SK-N-SH (cell line): ENCODE measurements around the gene CDK5RAP1. TPM values are rescaled to one million over a fixed set of nuclear protein-coding genes. Genes with fewer than 3 reads are reported as not detected.

ENCODE experiments used
- CTCF ChIA-PET: fragments of 300-600, 350-600 bp; formaldehyde crosslinking; extraction: SDS; loops from one replicate; lab custom pipeline; 2021; lab: Yijun Ruan, JAX
- POLR2A ChIA-PET: fragments of 350-600 bp; sonication (Branson Sonifier 250); formaldehyde crosslinking; extraction: SDS; loops from one replicate; lab custom pipeline; 2020; ENCODE audit warnings: antibody characterized with exemption, inconsistent platforms; lab: Yijun Ruan, JAX
- DNase-seq: peaks from one replicate; pipeline ENCODE4 v3.0.0; 2012
- H2AFZ ChIP-seq: fragments of 200-600 bp; sonication (generic); 2 replicates; pipeline ENCODE4 v1.8.1; 2016; ENCODE audit warnings: antibody characterized with exemption, mild to moderate bottlenecking, low read depth
- H3F3A ChIP-seq: fragments of 200-600 bp; sonication (generic); replicated peaks from 2 replicates; pipeline ENCODE3; 2016; ENCODE audit warnings: antibody characterized with exemption, mild to moderate bottlenecking; ENCODE audit not compliant: insufficient read depth
- H3K27ac ChIP-seq, 2 experiments: fragments of 200-500 bp in 1 of 2; fragments of 200-600 bp in 1 of 2; sonication (Bioruptor generic) in 1 of 2; sonication (generic), shearing (Covaris generic) in 1 of 2; 2 replicates each; pipeline versions ENCODE4 v1.5.1 to v1.6.1; 2014 to 2016; ENCODE audit warnings: low read depth in 2 of 2, inconsistent platforms in 1 of 2, low read length in 1 of 2, mild to moderate bottlenecking in 1 of 2, mixed read lengths in 1 of 2
- H3K27me3 ChIP-seq: fragments of 200-600 bp; sonication (generic), shearing (Covaris generic); 2 replicates; pipeline ENCODE4 v1.6.1; 2016; ENCODE audit warnings: mixed run types; ENCODE audit not compliant: insufficient read depth
- H3K36me3 ChIP-seq, 2 experiments: fragments of 200-500 bp in 1 of 2; fragments of 200-600 bp in 1 of 2; sonication (Bioruptor generic) in 1 of 2; sonication (generic) in 1 of 2; replicated peaks in 1 of 2; 2 replicates each; pipeline versions ENCODE3 to v1.5.1; 2014 to 2016; ENCODE audit warnings: low read length in 1 of 2, mild to moderate bottlenecking in 1 of 2; ENCODE audit not compliant: insufficient read depth in 2 of 2, control insufficient read depth in 1 of 2
- H3K4me1 ChIP-seq, 2 experiments: fragments of 200-500 bp in 1 of 2; fragments of 200-600 bp in 1 of 2; sonication (Bioruptor generic) in 1 of 2; sonication (generic), shearing (Covaris generic) in 1 of 2; 2 replicates each; pipeline versions ENCODE4 v1.5.1 to v1.6.1; 2014 to 2016; ENCODE audit warnings: low read depth in 1 of 2, low read length in 1 of 2, mixed run types in 1 of 2; ENCODE audit not compliant: insufficient read depth in 2 of 2, control insufficient read depth in 1 of 2
- H3K4me2 ChIP-seq: fragments of 200-600 bp; sonication (generic), shearing (Covaris generic); 2 replicates; pipeline ENCODE4 v1.6.1; 2017; ENCODE audit warnings: mixed run types
- H3K4me3 ChIP-seq, 2 experiments: fragments of 200-500 bp in 1 of 2; fragments of 200-600 bp in 1 of 2; sonication (Bioruptor generic) in 1 of 2; sonication (generic), shearing (Covaris generic) in 1 of 2; 2 replicates each; pipeline versions ENCODE4 v1.5.1 to v1.8.1; 2014 to 2016; ENCODE audit warnings: low read depth in 2 of 2, inconsistent platforms in 1 of 2, low read length in 1 of 2, mild to moderate bottlenecking in 1 of 2, mixed read lengths in 1 of 2, moderate library complexity in 1 of 2
- H3K79me2 ChIP-seq: fragments of 200-600 bp; sonication (generic); 2 replicates; pipeline ENCODE4 v1.8.1; 2017; ENCODE audit warnings: mild to moderate bottlenecking; ENCODE audit not compliant: insufficient read depth
- H3K9ac ChIP-seq: fragments of 200-600 bp; sonication (generic); 2 replicates; pipeline ENCODE4 v1.6.1; 2017; ENCODE audit warnings: mixed run types
- H3K9me2 ChIP-seq: fragments of 200-600 bp; sonication (generic); 2 replicates; pipeline ENCODE4 v1.6.1; 2017; ENCODE audit warnings: mixed run types
- H3K9me3 ChIP-seq: fragments of 200-600 bp; sonication (generic); 2 replicates; pipeline ENCODE4 v1.6.1; 2017; ENCODE audit warnings: mixed run types, mild to moderate bottlenecking, moderate library complexity
- H4K20me1 ChIP-seq: fragments of 200-600 bp; sonication (generic); 2 replicates; pipeline ENCODE4 v1.6.1; 2017; ENCODE audit warnings: mild to moderate bottlenecking, mixed run types; ENCODE audit not compliant: insufficient read depth
- ELF1 ChIP-seq: IDR thresholded peaks from 2 replicates; pipeline ENCODE4 v1.4.0; 2012
- EZH2phosphoT487 ChIP-seq: fragments of 200-600 bp; sonication (generic); IDR thresholded peaks from 2 replicates; pipeline ENCODE4 v1.6.1; 2017; ENCODE audit warnings: low read depth, mixed run types, mild to moderate bottlenecking, antibody characterized with exemption, moderate library complexity, borderline replicate concordance
- FOXM1 ChIP-seq: IDR thresholded peaks from 2 replicates; pipeline ENCODE4 v1.4.0; 2012; ENCODE audit warnings: low read depth, mild to moderate bottlenecking
- GABPA ChIP-seq: IDR thresholded peaks from 2 replicates; pipeline ENCODE4 v1.4.0; 2012; ENCODE audit warnings: low read depth, mild to moderate bottlenecking
- GATA2 ChIP-seq: sonication (generic); formaldehyde crosslinking; IDR thresholded peaks from 2 replicates; pipeline ENCODE4 v1.5.0; 2020; ENCODE audit warnings: mild to moderate bottlenecking, missing genetic modification reagents
- IRF3 ChIP-seq: fragments of 150-350 bp; IDR thresholded peaks from 2 replicates; pipeline ENCODE4 v1.6.1; 2016; ENCODE audit warnings: mild to moderate bottlenecking, low read depth, low read length
- JUND ChIP-seq: IDR thresholded peaks from 2 replicates; pipeline ENCODE4 v1.4.0; 2012
- MAX ChIP-seq: IDR thresholded peaks from 2 replicates; pipeline ENCODE4 v1.4.0; 2012; ENCODE audit warnings: low read depth
- PBX3 ChIP-seq: IDR thresholded peaks from 2 replicates; pipeline ENCODE4; 2012
- RCOR1 ChIP-seq: fragments of 150-350 bp; IDR thresholded peaks from 2 replicates; pipeline ENCODE4 v1.6.1; 2017; ENCODE audit warnings: antibody characterized with exemption, low read length
- REST ChIP-seq: IDR thresholded peaks from 2 replicates; pipeline ENCODE4 v1.6.1; 2012; ENCODE audit warnings: mild to moderate bottlenecking, low read depth, low read length, moderate library complexity
- RFX5 ChIP-seq: IDR thresholded peaks from 2 replicates; pipeline ENCODE4 v1.6.1; 2012; ENCODE audit warnings: mild to moderate bottlenecking, improper control_type of control experiment, low read length
- RXRA ChIP-seq: IDR thresholded peaks from 2 replicates; pipeline ENCODE4 v1.4.0; 2012; ENCODE audit warnings: low read depth, mild to moderate bottlenecking, borderline replicate concordance
- TAF1 ChIP-seq: IDR thresholded peaks from 2 replicates; pipeline ENCODE4 v1.6.1; 2012; ENCODE audit warnings: low read depth, mild to moderate bottlenecking, low read length, moderate library complexity, borderline replicate concordance
- USF1 ChIP-seq: IDR thresholded peaks from 2 replicates; pipeline ENCODE4 v1.4.0; 2012; ENCODE audit warnings: low read depth, borderline replicate concordance
- USF2 ChIP-seq: fragments of 150-350 bp; IDR thresholded peaks from 2 replicates; pipeline ENCODE4 v1.6.1; 2017; ENCODE audit warnings: antibody characterized with exemption, low read length, low read depth, borderline replicate concordance
- YY1 ChIP-seq: IDR thresholded peaks from 2 replicates; pipeline ENCODE4 v1.4.0; 2012; ENCODE audit warnings: low read depth, mild to moderate bottlenecking
- WGBS: methylation state at CpG from one replicate; pipeline ENCODE4 v1.1.6; 2017; ENCODE audit warnings: low lambda C conversion rate; 5-methylcytosine and 5-hydroxymethylcytosine counted together
- polyA plus RNA-seq, 3 experiments: library from polyadenylated mRNA; depleted of rRNA; stranded (reverse); fragments of >200 nt; gene quantifications; 2 replicates each; pipeline ENCODE4 v1.2.3, GENCODE V29; 2012

CDK5RAP1 gene
- polyA plus RNA-seq, 1 of the 3 experiments (the other 2 are of a cell fraction): 30.5 TPM

GRCh38 chr20:33404281-33404680 lies 3.0 kb upstream of the CDK5RAP1 start:
- no peaks in the 10 kb centered on the region for H3K27me3 ChIP-seq
- no peak for DNase-seq
- H4K20me1 ChIP-seq: no peaks in the 10 kb centered on the region
- H3K4me1 ChIP-seq: peaks cover 7 to 15% of the 10 kb centered on the region in 2 experiments; a peak in 2 of 4 replicates
- H3K27ac ChIP-seq: no peak overlapping the region
- H3K79me2 ChIP-seq: peaks cover 20% of the 10 kb centered on the region
- no peaks in the 10 kb centered on the region for H3K9me2 ChIP-seq
- H3K36me3 ChIP-seq: peaks cover 2 to 4% of the 10 kb centered on the region in 2 experiments
- no peak overlapping the region for H3K4me2 ChIP-seq
- no peaks in the 10 kb centered on the region for H3K9me3 ChIP-seq
- WGBS: 95% methylated on average over 2 of the region's 2 CpGs
- H3F3A ChIP-seq: no peaks in the 10 kb centered on the region
- TF ChIP-seq RCOR1 (no peak), RFX5 (no peak), IRF3 (no peak), RXRA (no peak), FOXM1 (no peak), PBX3 (no peak)
- no peak overlapping the region for H3K9ac ChIP-seq
- POLR2A ChIA-PET: no interaction called here
- no peak overlapping the region for H3K4me3 ChIP-seq
- no peak overlapping the region for H2AFZ ChIP-seq
- CTCF ChIA-PET: no interaction called here

- H3K4me1 ChIP-seq: peaks cover 7 to 15% of the 10 kb centered on the region in 2 experiments; a peak in 2 of 4 replicates
- CTCF ChIA-PET: interaction anchor here (0.8 to 2.3 kb wide), 6 partner anchors 8 to 266 kb away, joined by 3 to 11 read pairs (median 4); no protein-coding TSS in a partner anchor
- no peaks in the 10 kb centered on the region for H3K9me3 ChIP-seq
- peak overlapping the region; percentile 90 for H2AFZ ChIP-seq
- DNase-seq: no peak
- peak overlapping the region; percentile 96 for H3K4me2 ChIP-seq
- peaks cover 44% of the 10 kb centered on the region for H3K79me2 ChIP-seq
- no peaks in the 10 kb centered on the region for H4K20me1 ChIP-seq
- WGBS: 50% methylated on average over 8 of the region's 8 CpGs
- H3K9ac ChIP-seq: peak overlapping the region; percentile 82
- peaks cover 0 to 4% of the 10 kb centered on the region in 2 experiments for H3K36me3 ChIP-seq
- H3K4me3 ChIP-seq: peak overlapping the region; percentile 79 to 92
- no peaks in the 10 kb centered on the region for H3K9me2 ChIP-seq
- POLR2A ChIA-PET: interaction anchor here (1.0 to 1.3 kb wide), 3 partner anchors 43 to 262 kb away, joined by 3 to 8 read pairs (median 5); no protein-coding TSS in a partner anchor
- no peaks in the 10 kb centered on the region for H3F3A ChIP-seq
- no peak overlapping the region; a peak in 1 of 4 replicates for H3K27ac ChIP-seq
- no peaks in the 10 kb centered on the region for H3K27me3 ChIP-seq
- TF ChIP-seq PBX3: no peak
- no peak for TF ChIP-seq JUND
- TF ChIP-seq TAF1: no peak
- TF ChIP-seq RFX5: no peak
- TF ChIP-seq USF1: no peak
- no peak for TF ChIP-seq REST
- TF ChIP-seq ELF1: no peak
- no peak for TF ChIP-seq YY1
- TF ChIP-seq GATA2: no peak
- no peak for TF ChIP-seq MAX
- TF ChIP-seq EZH2phosphoT487: no peak
- no peak for TF ChIP-seq GABPA
- TF ChIP-seq USF2: no peak
Observed at GRCh38 chr20:33401921-33402369, 626 bp upstream of the CDK5RAP1 start.
